RCC 7860 (cell line): Measurements from ENCODE around the gene TSPAN11.

Experiments
- DNase-seq: peaks from one replicate; pipeline ENCODE4 v3.0.0-alpha.2; 2015; ENCODE audit warnings: low spot score
- FAIRE-seq: peaks from 2 replicates; lab custom pipeline; 2012; peaks lifted over from hg19 to GRCh38; lab: Jason Lieb, UNC

TSPAN11 gene

DNA sequence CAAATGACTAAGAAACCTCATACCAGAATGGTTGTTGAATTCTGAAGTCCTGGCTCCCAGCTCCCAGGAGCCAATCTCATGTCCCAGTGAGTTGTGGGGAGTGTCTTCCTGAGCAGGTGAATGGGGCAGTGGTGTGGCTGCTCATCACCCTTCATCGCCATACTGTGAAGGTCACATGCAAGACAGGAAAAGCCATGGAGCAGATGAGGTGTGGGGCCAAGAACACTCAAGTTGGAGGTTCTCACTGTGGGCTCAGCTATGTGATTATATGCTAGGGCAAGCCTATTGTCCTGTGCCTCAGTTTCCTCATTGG is 16.6 kb upstream of the TSPAN11 start:
- DNase-seq (no peak), FAIRE-seq (no peak)

DNA sequence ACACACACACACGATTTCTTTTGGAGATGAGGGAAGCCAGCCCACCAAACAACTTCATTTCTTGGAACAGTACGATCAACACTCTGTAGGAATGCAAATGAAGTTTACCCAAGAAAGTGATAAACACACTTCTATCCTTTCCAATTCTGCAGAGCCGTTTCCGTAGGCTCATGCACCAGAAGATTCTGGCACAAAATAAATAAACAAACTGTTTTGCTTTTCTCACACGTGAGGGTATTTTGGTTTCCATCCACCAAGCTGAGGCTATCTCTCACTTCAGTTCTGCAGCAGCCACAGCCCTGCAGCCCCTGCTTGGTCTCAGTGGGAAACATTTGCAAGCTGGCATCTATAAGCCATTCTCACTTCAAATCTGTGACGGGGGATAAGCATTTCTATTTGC is 15.3 kb upstream of the TSPAN11 start:
- FAIRE-seq (no peak), DNase-seq (no peak)

DNA sequence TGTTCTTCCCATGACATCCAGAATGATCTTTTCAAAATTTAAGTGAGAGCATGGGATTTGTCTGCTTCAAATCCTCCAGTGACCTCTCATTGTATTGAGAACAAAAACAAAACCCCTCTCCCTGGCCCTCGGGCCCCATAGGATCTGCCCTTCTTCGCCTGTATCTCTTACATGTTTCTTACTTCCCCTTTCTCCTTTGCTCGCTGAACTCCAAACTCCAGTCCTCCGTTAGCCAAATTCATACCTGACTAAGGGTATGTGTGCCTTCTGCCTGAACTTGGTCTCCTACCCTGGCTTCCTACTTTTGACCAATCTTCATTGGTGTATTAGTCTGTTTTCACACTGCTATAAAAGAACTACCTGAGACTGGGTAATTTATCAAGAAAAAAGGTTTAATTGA is 13.2 kb upstream of the TSPAN11 start:
- DNase-seq (no peak), FAIRE-seq (no peak)

DNA sequence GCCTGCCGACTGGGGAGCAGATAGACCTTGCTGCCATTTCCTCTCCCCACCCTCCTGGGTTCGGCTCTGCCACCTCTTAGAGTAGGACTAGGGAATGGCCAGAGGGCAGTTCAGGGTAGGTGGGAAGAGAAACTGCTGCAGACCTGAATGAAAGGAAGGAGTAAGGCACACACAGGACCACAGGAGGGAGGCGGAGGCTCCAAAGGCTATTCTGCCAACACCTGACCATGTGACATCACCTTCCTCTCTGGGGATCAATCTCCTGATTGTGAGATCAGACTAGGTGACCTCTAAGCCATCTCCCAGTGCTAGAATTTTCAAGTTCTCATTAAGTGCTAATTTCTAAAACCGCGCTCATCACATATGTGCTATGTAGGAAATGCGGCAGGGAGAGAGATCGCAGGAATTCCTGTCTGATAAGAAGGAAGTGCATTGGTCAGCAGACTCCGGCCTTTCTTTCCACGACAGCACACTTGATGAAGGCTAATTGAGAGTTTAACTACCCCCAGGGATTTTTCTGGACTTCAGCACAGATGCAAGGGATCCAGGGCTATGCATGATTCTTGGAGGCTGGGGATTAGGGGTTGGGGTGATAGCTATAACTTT is 11.5 kb upstream of the TSPAN11 start:
- FAIRE-seq = no peak
- DNase-seq = no peak

DNA sequence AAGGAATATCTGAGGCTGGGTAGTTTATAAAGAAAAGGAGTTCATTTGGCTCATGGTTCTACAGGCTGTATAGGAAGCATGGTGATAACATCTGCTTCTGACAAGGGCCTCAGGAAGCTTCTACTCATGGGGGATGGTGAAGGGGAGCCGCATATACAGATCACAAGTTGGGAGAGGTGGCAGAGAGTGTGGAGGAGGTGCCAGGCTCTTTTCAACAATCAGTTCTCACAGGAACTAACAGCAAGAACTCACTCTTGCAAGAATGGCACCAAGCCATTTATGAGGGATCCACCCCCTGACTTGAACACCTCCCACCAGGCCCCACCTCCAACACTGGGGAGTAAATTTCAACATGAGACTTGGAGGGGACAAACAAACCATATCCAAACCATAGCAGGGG is 3.5 kb upstream of the TSPAN11 start:
- FAIRE-seq (no peak), DNase-seq (no peak)

DNA sequence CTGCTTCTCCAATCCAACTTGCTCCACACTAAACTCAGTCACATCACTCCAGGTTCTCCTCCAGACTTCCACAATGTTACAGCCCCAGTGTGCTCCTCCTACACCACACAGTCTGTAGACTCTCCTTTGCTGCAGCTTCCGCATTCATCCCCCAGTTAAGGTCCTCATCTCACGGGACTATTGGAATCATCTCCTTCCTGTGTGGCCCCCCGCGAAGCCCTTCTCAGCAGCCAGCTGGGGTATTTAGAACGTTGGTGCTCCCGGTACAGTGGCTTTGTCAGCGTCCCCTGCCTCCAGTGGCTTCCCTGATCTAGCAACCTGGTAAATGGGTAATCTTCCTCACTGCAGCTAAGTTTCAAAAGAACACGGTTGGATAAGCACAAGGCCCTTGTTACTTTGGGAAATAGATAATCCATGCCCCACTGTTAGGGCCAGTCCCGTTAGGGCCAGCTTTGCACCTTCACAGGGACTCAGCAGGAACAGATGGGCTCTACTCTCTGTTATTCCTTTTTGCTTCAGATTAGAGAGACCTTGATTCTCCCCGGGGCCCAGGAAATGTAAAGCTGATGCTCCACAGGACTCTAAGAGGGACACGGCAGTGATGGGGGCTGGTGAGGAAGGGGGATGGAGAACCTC is 823 bp upstream of the TSPAN11 start:
- DNase-seq (no peak), FAIRE-seq (no peak)

DNA sequence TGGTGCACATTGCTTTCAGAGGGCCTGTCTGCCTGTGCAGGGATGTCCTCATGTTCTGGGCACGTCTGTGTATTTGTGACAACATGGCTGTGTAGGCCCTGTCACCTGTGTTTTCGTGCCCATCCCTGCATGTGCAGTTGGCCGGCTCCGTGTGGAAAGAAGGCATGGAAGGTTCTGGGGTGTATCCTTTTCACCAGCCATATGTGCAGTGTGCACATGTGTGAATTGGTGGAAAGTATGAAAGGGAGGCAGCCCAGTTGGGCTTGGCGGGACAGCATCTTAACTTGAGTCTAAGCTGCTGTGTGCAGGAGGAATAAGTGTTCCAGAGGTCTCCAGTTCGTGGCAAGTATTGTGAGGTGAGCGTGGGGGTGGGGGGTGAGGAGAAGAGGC is 669 bp downstream of the TSPAN11 start:
- no peak for FAIRE-seq
- no peak for DNase-seq

DNA sequence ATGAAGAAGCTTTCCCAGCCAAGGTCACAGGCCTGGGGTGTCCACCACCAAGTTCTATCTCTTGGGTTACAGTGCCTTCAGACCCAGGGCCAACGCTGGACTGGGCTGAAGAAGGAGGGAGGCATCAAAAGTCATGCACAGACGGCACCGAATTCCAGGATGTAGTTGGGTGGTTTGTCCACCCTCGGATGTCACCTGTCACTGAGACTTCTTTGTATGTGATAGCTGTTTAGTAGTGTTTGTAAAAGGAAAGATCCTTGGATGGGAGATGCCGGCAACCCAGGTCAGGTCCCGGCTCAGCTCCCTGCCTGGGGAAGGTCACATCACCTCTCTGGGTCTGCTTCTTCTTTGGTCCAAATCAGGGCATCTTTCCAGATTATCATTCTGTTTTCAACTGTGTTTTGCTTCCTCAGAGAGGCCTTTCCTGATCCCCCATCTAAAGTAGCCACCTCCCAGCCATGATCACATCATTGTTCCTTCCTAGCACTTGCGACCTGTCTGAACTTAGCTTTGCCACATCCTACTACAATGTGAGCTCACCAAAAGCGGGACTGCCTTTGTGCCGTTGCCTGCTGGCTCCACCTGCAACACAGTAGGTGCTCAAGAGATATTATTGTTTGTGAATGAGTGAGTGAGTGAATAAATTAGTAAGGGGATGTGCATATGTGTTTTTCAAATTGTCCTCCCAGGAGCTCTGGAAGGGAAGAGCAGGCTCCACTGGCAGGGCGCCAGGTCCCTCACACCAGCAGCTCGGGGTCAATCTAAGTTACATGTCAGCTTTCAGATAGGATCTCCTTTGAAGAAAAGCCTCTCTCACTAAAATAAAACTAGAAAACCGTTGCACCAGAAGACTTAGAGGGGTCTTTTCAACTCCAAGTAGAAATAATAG is 2.1 kb downstream of the TSPAN11 start:
- DNase-seq (no peak), FAIRE-seq (no peak)

DNA sequence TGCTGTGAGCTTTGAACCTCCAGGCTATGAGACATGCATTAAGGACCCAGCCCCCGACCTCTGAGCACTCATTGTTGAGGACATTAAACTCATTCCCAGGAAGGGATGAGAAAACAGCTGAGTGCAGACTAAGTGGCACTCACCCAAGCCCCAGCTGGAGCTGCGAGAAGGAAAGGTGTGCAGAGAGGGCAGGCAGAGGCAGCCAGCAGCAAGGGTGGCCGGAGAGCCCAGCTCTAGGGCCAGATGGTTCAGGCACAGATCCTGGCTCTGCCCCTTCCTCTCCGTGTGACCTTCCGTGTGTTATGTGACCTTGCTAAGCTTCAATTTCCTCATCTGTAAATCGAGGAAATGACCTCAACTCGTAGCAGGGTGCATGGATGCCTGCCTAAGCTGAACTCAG is 3.7 kb downstream of the TSPAN11 start:
- DNase-seq = no peak
- FAIRE-seq = no peak

DNA sequence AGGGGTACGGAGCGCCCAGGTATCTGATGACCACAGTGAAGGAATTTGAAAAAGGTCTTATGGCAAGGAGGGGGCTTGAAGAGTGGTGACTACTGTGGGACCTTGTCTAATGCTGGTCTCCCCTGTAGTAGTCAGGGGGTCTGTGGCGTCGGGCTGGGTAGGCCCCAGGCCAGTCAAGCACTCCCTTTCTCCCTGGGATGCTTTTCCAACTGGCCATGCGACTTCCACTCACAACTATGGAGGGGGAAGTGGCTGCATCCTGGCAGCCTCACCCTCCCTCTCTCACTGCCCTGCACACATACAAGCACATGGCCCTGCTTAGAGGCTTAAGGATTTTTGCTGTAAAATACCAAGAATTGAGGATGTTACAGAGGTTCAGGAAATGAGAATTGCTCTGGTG is 4.1 kb downstream of the TSPAN11 start:
- no peak for FAIRE-seq
- DNase-seq = no peak

DNA sequence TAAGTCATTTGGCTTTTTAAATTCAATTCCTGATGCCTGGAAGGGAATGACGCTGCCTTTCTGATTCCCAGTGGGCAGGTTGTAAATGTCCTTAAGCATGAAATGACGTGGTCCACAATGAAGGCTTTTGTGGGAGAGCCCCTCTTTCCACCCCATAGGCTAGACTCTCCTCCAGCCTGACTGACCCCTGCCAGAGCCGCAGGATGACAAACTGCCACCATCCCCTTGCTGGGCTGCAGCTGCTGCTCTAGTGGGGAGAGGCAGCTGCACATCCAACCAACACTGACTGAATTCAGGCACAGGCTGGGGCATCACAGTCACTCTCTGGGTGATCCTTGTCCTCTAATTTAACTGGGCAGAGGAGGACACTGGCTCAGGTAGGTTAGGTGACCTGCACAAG is 6.3 kb downstream of the TSPAN11 start:
- DNase-seq = no peak

DNA sequence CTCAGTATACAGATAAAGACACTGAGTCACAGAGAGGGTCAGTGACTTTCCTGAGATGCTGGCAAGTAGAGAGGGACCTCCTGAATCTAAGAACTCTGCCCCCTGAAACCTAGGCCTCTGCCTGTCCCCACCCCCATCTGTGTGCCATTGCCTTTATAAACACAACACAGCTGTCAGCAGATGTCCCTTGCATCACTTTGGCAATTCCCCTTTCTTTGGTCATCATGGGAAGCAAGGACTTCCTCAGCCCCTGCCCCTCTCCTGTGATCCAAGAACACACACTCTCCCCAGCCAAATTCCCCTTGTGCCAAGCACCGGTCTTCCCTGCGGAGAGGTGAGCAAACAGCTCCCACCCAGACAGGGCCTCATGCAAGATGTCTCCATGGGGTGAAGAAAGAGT is 8.3 kb downstream of the TSPAN11 start:
- DNase-seq = no peak
- no peak for FAIRE-seq

More for the DNA sequence above, 6.3 kb downstream of the TSPAN11 start:
- no peak for FAIRE-seq

DNA sequence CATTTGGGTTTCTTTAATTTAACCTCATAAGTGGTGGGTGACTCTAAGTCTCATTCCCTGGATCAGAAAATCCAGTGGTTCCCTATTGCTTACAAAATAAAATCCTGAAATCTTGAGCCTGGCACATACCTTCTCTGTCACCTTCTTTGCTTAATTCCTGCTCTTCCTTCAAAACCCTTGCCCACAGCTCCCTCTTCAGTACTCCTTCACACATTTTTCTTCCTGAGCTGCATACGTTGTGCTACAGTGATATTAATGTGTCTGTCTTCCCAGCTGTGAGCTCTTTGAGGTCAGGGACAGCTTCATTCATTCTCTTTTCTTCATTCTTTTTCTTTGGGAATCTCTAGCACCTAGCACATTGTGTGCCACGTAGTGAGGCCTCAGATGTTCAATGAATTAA is 9.5 kb downstream of the TSPAN11 start:
- DNase-seq (no peak), FAIRE-seq (no peak)

DNA sequence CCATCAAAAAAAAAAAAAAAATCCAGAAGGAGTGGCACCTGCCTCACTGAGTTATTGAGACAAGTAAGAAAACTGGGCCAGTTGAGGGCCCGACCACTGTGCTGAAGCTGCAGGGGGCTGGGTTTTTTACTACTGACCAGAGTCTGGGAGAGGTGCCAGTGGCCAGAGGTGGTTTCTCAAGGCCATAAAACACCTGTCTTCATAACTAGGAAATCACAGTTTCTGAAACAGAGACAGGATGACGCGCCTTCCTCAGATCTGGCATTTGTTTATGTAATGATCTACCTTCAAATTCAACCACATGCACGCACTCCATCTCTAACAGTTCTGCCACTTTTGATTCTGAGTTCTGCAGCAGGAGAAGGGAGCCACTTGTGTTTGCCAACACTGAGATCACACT is 12.7 kb downstream of the TSPAN11 start:
- DNase-seq = no peak
- FAIRE-seq = no peak

DNA sequence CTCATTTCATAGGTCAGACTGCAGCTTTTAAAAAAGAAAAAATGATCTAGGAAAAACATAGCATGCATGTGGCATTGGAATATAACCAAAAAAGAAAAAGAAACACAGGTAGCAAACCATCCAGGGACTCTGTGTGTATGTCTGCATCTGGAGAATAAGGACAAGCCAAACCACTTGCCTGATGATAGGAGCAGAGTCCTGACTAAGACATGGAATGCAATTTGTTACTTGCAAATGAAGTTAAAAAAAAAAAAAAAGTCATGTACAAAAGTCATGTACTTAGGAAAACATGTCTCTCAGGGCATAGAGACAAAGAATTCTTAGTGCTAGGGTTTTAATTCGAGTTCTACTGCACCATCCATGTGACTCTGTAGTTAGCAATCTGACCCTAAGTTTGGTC is 15.9 kb downstream of the TSPAN11 start:
- FAIRE-seq (no peak), DNase-seq (no peak)

DNA sequence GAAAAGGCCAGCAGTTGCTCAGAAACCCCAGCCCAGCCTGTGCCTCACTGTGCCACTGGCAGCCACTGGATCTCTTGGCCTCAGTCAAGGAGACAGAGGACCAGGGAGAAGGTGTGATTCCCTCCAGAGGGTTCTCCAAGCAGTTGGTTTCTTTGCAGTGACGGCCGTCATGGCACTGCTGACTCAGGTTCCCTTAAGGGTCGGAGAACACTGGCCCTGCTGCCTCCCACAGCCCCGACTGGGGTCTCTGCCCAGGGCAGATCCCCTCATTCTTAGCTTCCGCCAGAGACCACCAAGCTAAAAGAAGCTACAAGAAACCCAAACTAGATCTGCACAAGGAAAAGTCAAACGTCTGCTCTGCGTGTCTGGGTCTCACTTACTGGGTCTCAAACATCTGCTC is 16.4 kb downstream of the TSPAN11 start:
- DNase-seq = no peak

DNA sequence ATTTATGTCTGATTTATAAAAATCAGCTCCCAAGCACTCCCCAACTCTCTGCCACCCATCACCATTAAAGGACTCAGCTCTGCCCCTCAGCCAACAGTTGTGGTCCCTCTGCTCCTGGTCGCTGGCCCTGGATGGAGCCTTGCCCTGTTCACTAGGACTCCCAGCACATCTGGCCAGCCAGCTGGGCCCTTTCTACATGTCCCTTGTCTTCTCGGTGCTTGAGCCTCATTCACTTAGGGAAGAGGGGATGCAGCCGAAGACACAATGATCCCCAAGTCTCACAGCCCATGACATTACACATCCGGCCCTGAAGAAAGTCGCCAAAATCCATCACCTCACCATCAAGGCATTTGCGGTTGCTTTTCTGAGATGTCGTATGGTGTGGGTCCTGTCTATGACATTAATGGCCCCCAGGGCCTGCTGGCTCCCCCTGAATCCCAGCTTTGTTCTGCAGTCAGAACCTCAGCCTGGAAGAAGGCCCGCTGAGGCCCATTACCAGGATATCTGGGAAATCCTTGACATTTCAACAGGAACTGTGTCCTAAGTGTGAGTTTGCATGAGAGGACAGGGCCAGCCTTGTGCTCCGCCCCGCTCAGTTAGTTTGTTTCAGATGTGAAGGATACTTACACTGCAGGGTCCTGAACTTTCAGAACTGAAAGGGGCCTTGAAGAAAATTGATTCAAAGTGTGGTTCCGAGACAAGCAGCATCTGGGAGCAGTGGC is 19.1 kb downstream of the TSPAN11 start:
- DNase-seq (no peak), FAIRE-seq (no peak)

More for the DNA sequence above, 16.4 kb downstream of the TSPAN11 start:
- no peak for FAIRE-seq

DNA sequence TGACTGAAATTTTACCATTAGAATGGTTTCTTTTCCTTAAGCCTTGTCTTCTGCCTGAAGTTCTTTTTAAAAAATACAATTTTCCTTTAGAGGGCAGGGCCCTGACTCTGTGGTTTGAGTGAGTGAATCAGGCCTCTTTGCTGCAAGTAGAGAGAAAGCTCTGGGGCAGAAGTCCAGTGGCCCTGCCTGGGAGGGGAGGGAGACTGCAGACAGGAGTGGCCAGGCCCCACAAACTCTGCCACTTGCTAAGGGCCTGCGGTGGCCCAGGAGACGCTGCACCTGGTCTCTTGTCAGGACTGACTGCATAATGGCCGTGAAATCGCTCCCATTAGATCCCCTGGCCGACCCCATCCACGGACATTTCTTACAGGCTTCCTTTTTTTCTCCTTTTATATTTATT is 25.5 kb downstream of the TSPAN11 start:
- DNase-seq = no peak
- no peak for FAIRE-seq

DNA sequence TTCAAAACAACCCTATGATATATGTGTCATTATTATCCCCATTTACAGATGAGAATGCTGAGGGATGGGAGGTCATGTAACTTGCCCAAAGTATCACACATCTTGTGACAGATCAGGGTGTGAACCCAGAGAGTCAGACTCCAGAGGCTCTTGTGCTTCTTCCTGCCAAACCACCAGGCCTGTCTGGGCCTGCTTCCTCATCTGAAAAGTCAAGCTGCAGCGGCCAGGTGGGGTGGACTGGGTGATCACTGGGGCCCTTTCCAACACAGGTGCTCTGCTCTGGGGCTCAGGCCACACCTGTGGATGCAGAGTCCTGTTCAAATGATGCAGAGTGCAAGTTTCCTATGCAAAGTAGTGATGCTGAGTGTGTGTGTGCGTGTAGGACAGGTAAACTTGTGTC is 26.7 kb downstream of the TSPAN11 start:
- DNase-seq = no peak
- FAIRE-seq = no peak

DNA sequence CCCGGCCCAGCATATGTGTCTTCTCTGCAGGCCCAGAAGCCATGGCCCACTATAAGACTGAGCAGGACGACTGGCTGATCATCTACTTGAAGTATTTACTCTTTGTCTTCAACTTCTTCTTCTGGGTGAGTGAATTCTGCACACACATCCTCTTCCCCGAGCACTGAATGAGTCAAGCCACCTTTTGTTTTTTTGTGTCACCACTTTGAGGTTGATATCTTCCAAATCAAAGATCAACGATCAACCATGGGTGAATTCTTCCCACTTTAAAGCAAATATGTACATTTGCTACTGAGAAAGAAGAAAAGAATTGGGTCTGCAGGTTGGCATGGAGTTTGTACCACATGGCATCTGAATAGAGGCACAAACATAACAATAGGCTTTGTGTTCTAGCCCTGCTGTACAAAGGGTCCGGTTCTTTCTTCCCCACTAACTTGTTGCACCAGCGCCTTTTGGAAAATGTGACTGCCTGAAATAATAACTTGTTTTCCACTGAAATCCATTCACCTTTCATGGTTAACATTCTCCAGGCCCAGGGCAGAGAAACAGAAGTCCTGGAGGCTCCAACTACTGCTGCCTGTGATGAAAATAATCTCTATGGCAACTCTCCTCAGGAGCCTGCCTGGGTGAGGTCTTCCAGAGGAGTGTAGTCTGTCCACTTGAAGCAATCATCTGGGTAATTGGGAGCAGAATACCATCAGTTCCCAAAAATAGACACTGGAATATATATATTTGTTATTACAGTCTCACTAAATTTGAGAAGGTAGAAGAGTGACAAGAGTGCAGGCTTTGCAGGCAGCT is 27.6 kb downstream of the TSPAN11 start:
- no peak for DNase-seq
- FAIRE-seq = no peak

DNA sequence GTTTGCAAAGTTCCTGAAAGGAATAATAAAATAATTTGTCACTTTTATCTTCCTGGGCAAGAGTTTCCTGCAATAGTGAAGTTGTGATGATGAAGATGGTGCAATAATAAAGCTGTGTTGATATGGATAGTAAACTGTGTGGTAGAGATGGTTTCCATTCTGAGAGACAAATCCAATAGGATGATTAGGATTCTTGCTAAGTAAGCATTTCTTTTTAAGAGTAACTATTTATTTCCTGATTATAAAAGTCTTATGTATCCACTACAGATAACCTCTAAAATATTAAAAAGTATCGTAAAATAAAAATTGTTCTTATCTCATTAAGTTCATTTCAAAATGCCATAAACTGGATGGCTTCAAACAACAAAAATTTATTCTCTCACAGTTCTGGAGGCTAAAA is 28.7 kb downstream of the TSPAN11 start:
- no peak for DNase-seq
- no peak for FAIRE-seq
